Left lung (tissue), 10 donors: ENCODE results near the gene GUK1. TPM values are rescaled to one million over a fixed set of nuclear protein-coding genes. Genes with fewer than 3 reads are reported as not detected.
A peak's percentile ranks its signal among the peaks of the same experiment; 100 is the strongest.
"Not testable (repeated sequence)": the region's sequence is repeated elsewhere in the genome, so short reads cannot be mapped to it uniquely, and the experiment has no call there.

ENCODE experiments used
- ATAC-seq: fragments of 200-7000 bp; cut with Tn5 transposase; one replicate; pipeline ENCODE4 v1.9.1; 2020; ENCODE audit warnings: moderate library complexity
- DNase-seq, 4 donors: peaks; one replicate each; pipeline ENCODE4 v3.0.0-alpha.2; 2013 to 2020
- H3K27ac ChIP-seq, 2 donors: fragments of 200-600 bp; sonication (generic) in 1 of 2; one replicate each; pipeline versions ENCODE4 v1.5.0 to v1.8.0; 2020 to 2021
- H3K27me3 ChIP-seq, 2 donors: fragments of 200-600 bp; sonication (generic) in 1 of 2; one replicate each; pipeline versions ENCODE4 v1.5.0 to v1.8.0; 2020 to 2021
- H3K36me3 ChIP-seq, 2 donors: fragments of 200-600 bp; sonication (generic) in 1 of 2; one replicate each; pipeline versions ENCODE4 v1.5.0 to v1.8.0; 2020 to 2021
- H3K4me1 ChIP-seq, 2 donors: fragments of 200-600 bp; one replicate each; pipeline ENCODE4 v1.8.0; 2021
- H3K4me3 ChIP-seq, 2 donors: fragments of 200-600 bp; sonication (generic) in 1 of 2; one replicate each; pipeline versions ENCODE4 v1.5.0 to v1.8.0; 2020 to 2021; ENCODE audit warnings: mild to moderate bottlenecking in 1 of 2
- H3K9me3 ChIP-seq, 2 donors: fragments of 200-600 bp; sonication (generic) in 1 of 2; one replicate each; pipeline versions ENCODE4 v1.5.0 to v1.8.0; 2020 to 2021
- intact Hi-C, 2 donors: fragments of 100-400 bp; cut with DNase I; formaldehyde crosslinking; loops; one replicate each; pipeline versions ENCODE4 v1.11.2 to v1.14.2; 2022
- polyA plus RNA-seq, 6 donors: library from polyadenylated mRNA; unstranded; fragments of 120-200 nt; gene quantifications; one replicate each; pipeline ENCODE4 v1.2.1, GENCODE V29; 2013; ENCODE audit not compliant: insufficient read length in 6 of 6
- total RNA-seq, 2 donors: library from RNA; stranded (reverse); fragmentation: NEBNext Ultra II Directional; extraction: Animal tissue kit (Norgen Biotek cat#: 25700); gene quantifications; one replicate each; pipeline ENCODE4 v1.2.1, GENCODE V29; 2021
- TF ChIP-seq, protein P1 (sequence below), 2 donors: fragments of 200-600 bp; sonication (generic) in 1 of 2; IDR thresholded peaks; one replicate each; pipeline versions ENCODE4 v1.5.0 to v1.8.0; 2021; ENCODE audit warnings: antibody characterized with exemption in 2 of 2
- donor health status: DM: no; HTN: yes; CAD: no.
- donor health status: DM: no; HTN: no; CAD: no.

Gene GUK1
- total and polyA plus RNA-seq, 8 donors, result 112 to 221 (median 153) TPM

DNA sequence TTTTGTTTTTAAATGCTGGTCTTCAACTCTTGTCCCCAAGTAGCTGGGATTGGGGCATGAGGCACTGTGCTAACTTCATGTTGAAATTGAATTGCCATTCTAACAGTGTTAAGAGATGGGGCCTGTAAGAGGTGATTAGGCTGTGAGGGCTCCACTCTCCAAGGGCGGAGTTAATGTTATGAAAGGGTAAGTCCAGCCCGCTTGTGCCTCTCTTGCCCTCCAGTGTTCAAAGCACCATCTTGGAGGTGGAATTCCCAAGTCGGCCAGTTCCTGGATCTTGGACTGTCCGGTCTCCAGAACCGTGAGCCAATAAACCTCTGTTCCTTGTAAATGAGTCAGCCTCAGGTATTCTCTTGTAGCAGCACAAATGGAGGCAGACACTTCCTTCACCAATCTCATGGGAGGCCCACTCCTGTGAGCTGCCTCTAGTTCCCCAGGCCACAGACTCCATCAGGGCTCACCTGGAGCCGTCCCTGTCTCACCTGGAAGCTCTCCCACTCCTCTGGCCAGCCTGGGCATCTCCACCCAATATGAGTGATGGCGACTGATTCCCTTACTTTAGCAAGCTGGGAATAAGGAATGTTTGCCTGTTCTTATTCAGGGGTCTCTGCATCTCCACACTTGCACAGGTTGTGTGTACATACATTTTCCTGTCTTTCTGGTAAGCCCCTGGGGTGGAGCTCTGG lies 41.0 kb downstream of the GUK1 start:
- Histone ChIP-seq H3K9me3 (no peaks in the 10 kb centered on the region), H3K27me3 (no peaks in the 10 kb centered on the region), H3K27ac (peak overlapping the region in 1 of 2 donors; percentile 34), H3K36me3 (no peaks in the 10 kb centered on the region), H3K4me3 (no peak overlapping the region), H3K4me1 (peaks cover 0 to 25% of the 10 kb centered on the region in 2 donors)
- intact Hi-C loops, result no loop called here
- TF ChIP-seq, protein P1, sequence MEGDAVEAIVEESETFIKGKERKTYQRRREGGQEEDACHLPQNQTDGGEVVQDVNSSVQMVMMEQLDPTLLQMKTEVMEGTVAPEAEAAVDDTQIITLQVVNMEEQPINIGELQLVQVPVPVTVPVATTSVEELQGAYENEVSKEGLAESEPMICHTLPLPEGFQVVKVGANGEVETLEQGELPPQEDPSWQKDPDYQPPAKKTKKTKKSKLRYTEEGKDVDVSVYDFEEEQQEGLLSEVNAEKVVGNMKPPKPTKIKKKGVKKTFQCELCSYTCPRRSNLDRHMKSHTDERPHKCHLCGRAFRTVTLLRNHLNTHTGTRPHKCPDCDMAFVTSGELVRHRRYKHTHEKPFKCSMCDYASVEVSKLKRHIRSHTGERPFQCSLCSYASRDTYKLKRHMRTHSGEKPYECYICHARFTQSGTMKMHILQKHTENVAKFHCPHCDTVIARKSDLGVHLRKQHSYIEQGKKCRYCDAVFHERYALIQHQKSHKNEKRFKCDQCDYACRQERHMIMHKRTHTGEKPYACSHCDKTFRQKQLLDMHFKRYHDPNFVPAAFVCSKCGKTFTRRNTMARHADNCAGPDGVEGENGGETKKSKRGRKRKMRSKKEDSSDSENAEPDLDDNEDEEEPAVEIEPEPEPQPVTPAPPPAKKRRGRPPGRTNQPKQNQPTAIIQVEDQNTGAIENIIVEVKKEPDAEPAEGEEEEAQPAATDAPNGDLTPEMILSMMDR (IDR thresholded peaks at IDR 0.05), result no peak
- ATAC-seq, result no peak
- DNase-seq, result peak in 1 of 4 donors; percentile 3

DNA sequence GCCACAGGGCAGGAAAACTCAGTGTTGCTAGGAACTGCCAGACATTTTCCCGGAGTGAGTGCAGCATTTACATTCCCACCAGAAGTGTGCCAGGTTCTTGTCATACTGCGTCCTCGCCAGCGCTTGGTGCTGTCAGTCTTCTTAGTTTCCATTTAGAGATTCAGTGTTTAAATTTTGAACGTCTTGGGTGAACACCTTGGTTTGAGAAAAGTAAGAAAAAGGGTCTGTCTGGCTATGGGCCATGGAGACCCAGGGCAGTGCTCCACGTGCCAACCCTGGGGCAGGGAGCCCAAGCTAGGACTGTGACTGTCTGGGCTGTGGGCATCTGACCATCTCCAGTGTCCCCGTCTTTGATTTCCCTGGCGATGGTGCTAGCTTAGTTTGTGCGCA lies 41.6 kb downstream of the GUK1 start:
- intact Hi-C loops, result no loop called here
- TF ChIP-seq, protein P1 (IDR thresholded peaks at IDR 0.05), result no peak
- ATAC-seq, result no peak
- H3K4me3 ChIP-seq, result no peak overlapping the region
- no peaks in the 10 kb centered on the region for H3K9me3 ChIP-seq
- no peaks in the 10 kb centered on the region for H3K36me3 ChIP-seq
- H3K27ac ChIP-seq, result peak overlapping the region in 1 of 2 donors; percentile 34
- H3K4me1 ChIP-seq, result peaks cover 0 to 19% of the 10 kb centered on the region in 2 donors
- no peak for DNase-seq
- H3K27me3 ChIP-seq, result no peaks in the 10 kb centered on the region

DNA sequence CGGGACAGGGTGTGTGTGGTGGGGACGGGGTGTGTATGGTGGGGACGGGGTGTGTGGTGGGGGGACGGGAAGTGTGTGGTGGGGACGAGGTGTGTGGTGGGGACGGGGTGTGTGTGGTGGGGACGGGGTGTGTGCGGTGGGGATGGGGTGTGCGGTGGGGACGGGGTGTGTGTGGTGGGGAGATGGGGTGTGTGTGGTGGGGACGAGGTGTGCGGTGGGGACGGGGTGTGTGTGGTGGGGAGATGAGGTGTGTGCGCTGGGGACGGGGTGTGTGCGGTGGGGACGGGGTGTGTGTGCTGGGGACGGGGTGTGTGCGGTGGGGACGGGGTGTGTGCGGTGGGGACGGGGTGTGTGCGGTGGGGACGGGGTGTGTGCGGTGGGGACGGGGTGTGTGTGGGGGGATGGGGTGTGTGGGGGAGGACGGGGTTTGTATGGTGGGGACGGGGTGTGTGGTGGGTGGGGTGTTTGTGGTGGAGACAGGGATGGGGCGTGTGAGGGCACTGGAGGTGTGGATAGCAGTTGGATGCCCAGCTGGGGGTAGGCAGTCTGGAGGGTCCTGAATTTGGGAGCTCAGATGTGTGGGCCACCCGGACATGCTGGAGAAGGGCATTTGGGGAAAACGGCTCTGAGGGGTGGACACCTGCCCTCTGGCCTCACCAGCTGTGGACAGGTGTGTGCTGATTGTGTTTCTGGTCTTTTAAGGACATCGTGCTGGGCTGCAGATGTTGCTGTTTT lies 42.4 kb downstream of the GUK1 start:
- intact Hi-C loops, result no loop called here
- H3K4me3 ChIP-seq, result no peak overlapping the region
- H3K36me3 ChIP-seq, result no peaks in the 10 kb centered on the region
- DNase-seq, result no peak
- TF ChIP-seq, protein P1 (IDR thresholded peaks at IDR 0.05), result no peak
- peaks cover 0 to 13% of the 10 kb centered on the region in 2 donors for H3K4me1 ChIP-seq
- H3K27me3 ChIP-seq, result no peaks in the 10 kb centered on the region
- no peak overlapping the region for H3K27ac ChIP-seq
- no peak for ATAC-seq
- no peaks in the 10 kb centered on the region for H3K9me3 ChIP-seq

DNA sequence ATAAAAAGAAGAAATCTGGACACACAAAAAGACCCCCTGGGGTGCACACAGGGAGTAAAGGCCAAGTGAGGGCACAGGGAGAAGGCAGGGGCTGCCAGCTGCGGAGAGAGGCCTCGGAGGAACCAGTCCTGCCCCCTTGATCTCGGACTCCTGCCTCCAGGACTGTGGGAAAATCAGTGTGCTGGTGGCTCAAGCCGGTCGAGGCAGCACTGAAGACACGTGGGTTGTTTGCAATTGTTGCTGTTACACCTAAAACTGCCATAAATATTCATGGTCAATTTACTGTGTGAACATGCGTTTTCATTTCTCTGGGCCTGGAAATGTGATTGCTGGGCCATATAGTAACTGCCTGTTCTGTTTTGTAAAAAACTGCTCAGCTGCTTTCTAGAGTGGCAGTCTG lies 44.1 kb downstream of the GUK1 start:
- DNase-seq (no peak), ATAC-seq (no peak)
- Histone ChIP-seq H3K9me3 (no peaks in the 10 kb centered on the region), H3K4me1 (no peaks in the 10 kb centered on the region), H3K4me3 (no peak overlapping the region), H3K36me3 (no peaks in the 10 kb centered on the region), H3K27me3 (no peaks in the 10 kb centered on the region), H3K27ac (no peak overlapping the region)
- TF ChIP-seq, protein P1 (IDR thresholded peaks at IDR 0.05), result no peak
- intact Hi-C loops, result no loop called here

DNA sequence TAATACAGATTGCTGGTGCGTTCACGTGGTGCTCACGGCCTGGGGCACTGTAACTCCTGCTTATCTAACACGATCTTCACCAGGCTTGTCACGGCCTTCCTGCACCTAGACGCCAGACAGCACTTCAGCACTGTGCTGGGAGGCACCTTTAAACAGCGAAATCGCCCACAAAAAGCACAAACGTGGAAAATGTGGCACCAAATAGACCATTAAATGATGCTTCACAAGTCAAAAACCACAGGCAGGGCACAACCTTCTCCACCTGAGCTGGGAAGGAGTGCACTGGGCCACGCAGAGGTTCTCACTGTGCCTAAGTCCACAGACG lies 45.5 kb downstream of the GUK1 start:
- TF ChIP-seq, protein P1 (IDR thresholded peaks at IDR 0.05), result no peak
- H3K4me1 ChIP-seq, result no peaks in the 10 kb centered on the region
- H3K4me3 ChIP-seq, result no peak overlapping the region
- no peak overlapping the region for H3K27ac ChIP-seq
- H3K27me3 ChIP-seq, result no peaks in the 10 kb centered on the region
- no peaks in the 10 kb centered on the region for H3K36me3 ChIP-seq
- intact Hi-C loops, result no loop called here
- H3K9me3 ChIP-seq, result no peaks in the 10 kb centered on the region
- DNase-seq, result no peak
- ATAC-seq, result no peak

DNA sequence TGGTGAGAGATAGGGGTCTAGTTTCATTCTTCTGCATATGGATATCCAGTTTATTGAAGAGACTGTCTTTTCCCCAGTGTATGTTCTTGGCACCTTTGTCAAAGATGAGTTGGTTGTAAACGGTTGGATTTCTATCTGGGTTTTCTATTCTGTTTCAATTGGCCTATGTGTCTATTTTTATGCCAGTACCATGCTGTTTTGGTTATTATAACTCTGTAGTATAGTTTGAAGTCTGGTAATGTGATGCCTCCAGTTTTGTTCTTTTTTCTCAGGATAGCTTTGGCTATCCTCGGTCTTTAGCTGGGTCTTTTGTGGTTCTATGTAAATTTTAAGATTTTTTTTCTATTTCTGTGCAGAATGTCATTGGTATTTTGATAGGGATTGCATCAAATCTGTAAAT lies 48.2 kb downstream of the GUK1 start:
- not testable (repeated sequence) for H3K27me3 ChIP-seq

More for the DNA sequence above, 48.2 kb downstream of the GUK1 start:
- H3K9me3 ChIP-seq, ATAC-seq, DNase-seq, H3K27ac ChIP-seq, H3K4me1 ChIP-seq, H3K36me3 ChIP-seq, intact Hi-C loops, H3K4me3 ChIP-seq: not testable (repeated sequence)
